ENCODE measurements around the gene NELFB. TPM values are rescaled to one million over a fixed set of nuclear protein-coding genes. Genes with fewer than 3 reads are reported as not detected.

Gene NELFB
- total RNA-seq, 1 donor from 2014 or later, result 47.3 TPM

GRCh38 chr9:137222190-137223077, 32.7 kb upstream of the NELFB start, which contains the start of gene RNF208:
RNF208 (minus strand) TSS chr9:137222240; CDS start chr9:137221212, 1,028 bp downstream.
- no peak for DNase-seq (ENCODE audit: low read depth)
- Histone ChIP-seq H3K27me3 (ENCODE audit: control insufficient read depth, insufficient read depth, low read length) (no peaks in the 10 kb centered on the region), H3K4me3 (ENCODE audit: low read depth, low read length) (peak within 1 kb of the TSS; percentile 46), H3K36me3 (ENCODE audit: control insufficient read depth, insufficient read depth, low read length) (no peaks in the 10 kb centered on the region)
- TF ChIP-seq CTCF (IDR thresholded peaks at IDR 0.05; ENCODE audit: insufficient read depth, low read length, poor library complexity, severe bottlenecking), result no peak

GRCh38 chr9:137223078-137223970, 31.8 kb upstream of the NELFB start:
- Histone ChIP-seq H3K4me3 (ENCODE audit: low read depth, low read length) (peak overlapping the region; percentile 83), H3K36me3 (ENCODE audit: control insufficient read depth, insufficient read depth, low read length) (no peaks in the 10 kb centered on the region), H3K27me3 (ENCODE audit: control insufficient read depth, insufficient read depth, low read length) (peaks cover 4% of the 10 kb centered on the region)
- DNase-seq (ENCODE audit: low read depth), result peak; percentile 82
- no peak for TF ChIP-seq CTCF (IDR thresholded peaks at IDR 0.05; ENCODE audit: insufficient read depth, low read length, poor library complexity, severe bottlenecking)

- no peak for TF ChIP-seq CTCF (IDR thresholded peaks at IDR 0.05; ENCODE audit: insufficient read depth, low read length, poor library complexity, severe bottlenecking)
- peaks cover 19% of the 10 kb centered on the region for H3K27me3 ChIP-seq (ENCODE audit: control insufficient read depth, insufficient read depth, low read length)
- peak within 1 kb of the TSS; percentile 83 for H3K4me3 ChIP-seq (ENCODE audit: low read depth, low read length)
- no peak for DNase-seq (ENCODE audit: low read depth)
- no peaks in the 10 kb centered on the region for H3K36me3 ChIP-seq (ENCODE audit: control insufficient read depth, insufficient read depth, low read length)
Measured at GRCh38 chr9:137224830-137225694, 30.1 kb upstream of the NELFB start, which contains the start of gene CYSRT1. CYSRT1 (plus strand) TSS chr9:137225174; CDS start chr9:137225622, 448 bp downstream.

- no peak for TF ChIP-seq CTCF (IDR thresholded peaks at IDR 0.05; ENCODE audit: insufficient read depth, low read length, poor library complexity, severe bottlenecking)
- no peaks in the 10 kb centered on the region for H3K36me3 ChIP-seq (ENCODE audit: control insufficient read depth, insufficient read depth, low read length)
- DNase-seq (ENCODE audit: low read depth), result no peak
- H3K4me3 ChIP-seq (ENCODE audit: low read depth, low read length), result no peak overlapping the region
- peaks cover 21% of the 10 kb centered on the region for H3K27me3 ChIP-seq (ENCODE audit: control insufficient read depth, insufficient read depth, low read length)
Measured at GRCh38 chr9:137225699-137226331, 29.3 kb upstream of the NELFB start.
